Psoas muscle (tissue), 8 donors: ENCODE data around the gene PLCXD1. TPM values are rescaled to one million over a fixed set of nuclear protein-coding genes. Genes with fewer than 3 reads are reported as not detected.
A peak's percentile ranks its signal among the peaks of the same experiment; 100 is the strongest.

Experiments
- ATAC-seq, 4 donors: fragments of 200-7000 bp; cut with Tn5 transposase; one replicate each; pipeline ENCODE4 v1.9.1; 2020; ENCODE audit warnings: moderate library complexity in 3 of 4, mild to moderate bottlenecking in 2 of 4
- DNase-seq, 2 donors: peaks; one replicate each; pipeline ENCODE4 v3.0.0-alpha.2; 2020
- H3K27ac ChIP-seq: fragments of 200-600 bp; one replicate; pipeline ENCODE4 v1.8.0; 2022
- H3K27me3 ChIP-seq, 3 donors: fragments of 200-600 bp in 1 of 3; one replicate each; pipeline versions ENCODE4 v1.6.1 to v1.8.0; 2013 to 2022; ENCODE audit warnings: low read length in 2 of 3, mild to moderate bottlenecking in 2 of 3, moderate library complexity in 1 of 3; ENCODE audit not compliant: insufficient read depth in 3 of 3
- H3K36me3 ChIP-seq, 2 donors: fragments of 200-600 bp in 1 of 2; one replicate each; pipeline versions ENCODE4 v1.6.1 to v1.8.0; 2013 to 2022; ENCODE audit warnings: low read depth in 1 of 2, mild to moderate bottlenecking in 1 of 2, moderate library complexity in 1 of 2; ENCODE audit not compliant: insufficient read depth in 1 of 2
- H3K4me1 ChIP-seq: fragments of 200-600 bp; one replicate; pipeline ENCODE4 v1.8.0; 2022
- H3K4me3 ChIP-seq: fragments of 200-600 bp; one replicate; pipeline ENCODE4 v1.8.0; 2022; ENCODE audit warnings: mild to moderate bottlenecking
- H3K9me3 ChIP-seq: fragments of 200-600 bp; one replicate; pipeline ENCODE4 v1.8.0; 2022
- CTCF ChIP-seq: fragments of 200-600 bp; IDR thresholded peaks from one replicate; pipeline ENCODE4 v1.8.0; 2022; ENCODE audit warnings: antibody characterized with exemption
- WGBS, 3 donors: extraction: QIAGEN DNeasy Blood & Tissue Kit; methylation state at CpG; one replicate each; pipeline versions ENCODE4 v1.1.6 to v1.1.7; 2013; 5-methylcytosine and 5-hydroxymethylcytosine counted together
- intact Hi-C, 2 donors: fragments of 100-400 bp; cut with DNase I; formaldehyde crosslinking; loops; one replicate each; pipeline versions ENCODE4 v1.11.0 to v1.14.2; 2022
- polyA plus RNA-seq, 3 donors: library from polyadenylated mRNA; stranded (reverse); fragments of 200-250 nt; gene quantifications; one replicate each; pipeline ENCODE4 v1.2.3, GENCODE V29; 2013
- total RNA-seq, 4 donors: library from RNA; stranded (reverse); fragmentation: NEBNext Ultra II Directional in 2 of 4; extraction: Animal tissue kit (Norgen Biotek cat#: 25700) in 2 of 4; gene quantifications; one replicate each; pipeline versions ENCODE4 v1.2.1 to v1.2.4, GENCODE V29; 2021 to 2023
- donor health status: healthy with polysubstance abuse.
- donor health status: DM: no; HTN: no; CAD: no; lungs with moderate emphysema.
- donor health status: Bipolar disorder and iron deficiency.
- donor health status: healthy.
- donor health status: DM: yes; HTN: yes; CAD: no.
- donor health status: DM: no; HTN: no; CAD: no.
- donor health status: DM: no; HTN: no; CAD: no.
- donor health status: DM: yes; HTN: yes; CAD: no.

Gene PLCXD1
- total and polyA plus RNA-seq, 7 donors, result 0.89 to 16.3 (median 2.3) TPM

- H3K27ac ChIP-seq, result no peak overlapping the region
- TF ChIP-seq CTCF, result no peak
- 92 to 95% (median 94%) methylated on average over 52 to 54 of the region's 54 CpGs for WGBS, 3 donors
- intact Hi-C loops, result no loop called here
- DNase-seq (peak in 1 of 2 donors; percentile 52), ATAC-seq (no peak)
- no peak overlapping the region for H3K4me3 ChIP-seq
- peaks cover 7 to 73% of the 10 kb centered on the region in 2 donors for H3K36me3 ChIP-seq
- no peaks in the 10 kb centered on the region for H3K4me1 ChIP-seq
- H3K27me3 ChIP-seq, result no peaks in the 10 kb centered on the region
- no peaks in the 10 kb centered on the region for H3K9me3 ChIP-seq
Observed at GRCh38 chrX:312621-313331, 31.6 kb downstream of the PLCXD1 start.

DNA sequence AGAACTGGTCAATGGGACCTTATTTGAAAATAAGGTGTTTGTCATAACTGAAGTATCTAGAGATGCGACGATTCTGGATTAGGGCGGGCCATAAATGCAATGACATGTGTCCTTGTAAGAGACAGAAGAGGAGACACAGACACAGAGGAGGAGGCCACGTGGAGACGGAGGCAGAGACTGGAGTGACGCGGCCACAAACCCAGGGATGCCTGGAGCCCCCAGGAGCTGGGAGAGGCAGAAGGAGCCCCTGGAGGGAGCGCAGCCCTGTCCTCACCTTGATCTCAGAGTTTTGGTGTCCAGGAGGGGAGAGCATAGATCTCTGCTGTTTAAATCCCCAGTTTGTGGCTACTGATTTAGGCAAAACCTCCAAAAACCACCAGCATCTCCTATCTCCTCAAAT lies 32.4 kb downstream of the PLCXD1 start:
- no peak for TF ChIP-seq CTCF
- ATAC-seq (no peak), DNase-seq (peak in 1 of 2 donors; percentile 38)
- Histone ChIP-seq H3K4me1 (no peaks in the 10 kb centered on the region), H3K27me3 (no peaks in the 10 kb centered on the region), H3K27ac (no peak overlapping the region), H3K4me3 (no peak overlapping the region), H3K36me3 (peaks cover 7 to 65% of the 10 kb centered on the region in 2 donors), H3K9me3 (no peaks in the 10 kb centered on the region)
- WGBS, 3 donors, result 92 to 94% (median 92%) methylated on average over 8 of the region's 8 CpGs
- intact Hi-C loops, result no loop called here

DNA sequence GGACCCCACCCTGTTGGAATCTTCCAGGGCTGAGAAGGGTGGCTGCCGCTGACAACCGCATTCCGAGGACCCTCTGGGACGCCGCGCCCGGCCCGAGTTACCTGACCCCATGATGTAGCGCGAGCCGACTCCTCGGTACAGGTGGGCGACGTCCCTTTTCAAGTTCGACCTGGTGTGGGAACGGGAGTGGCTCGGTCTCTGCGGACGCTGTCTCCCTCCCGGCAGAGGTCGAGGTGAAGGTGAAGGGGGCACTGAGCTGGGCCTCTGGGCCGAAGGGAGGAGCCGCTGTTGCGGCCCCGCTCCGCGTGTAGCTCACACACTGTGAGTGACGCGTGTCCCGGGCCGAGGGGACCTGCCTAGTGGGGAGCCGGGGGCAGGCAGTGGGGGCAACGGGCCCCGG lies 32.9 kb downstream of the PLCXD1 start:
- TF ChIP-seq CTCF, result no peak
- H3K27ac ChIP-seq, result no peak overlapping the region
- H3K4me3 ChIP-seq, result no peak overlapping the region
- intact Hi-C loops, result no loop called here
- no peak for ATAC-seq
- no peaks in the 10 kb centered on the region for H3K9me3 ChIP-seq
- WGBS, 3 donors, result 96 to 97% (median 97%) methylated on average over 34 of the region's 34 CpGs
- H3K27me3 ChIP-seq, result no peaks in the 10 kb centered on the region
- peaks cover 7 to 60% of the 10 kb centered on the region in 2 donors for H3K36me3 ChIP-seq
- H3K4me1 ChIP-seq, result no peaks in the 10 kb centered on the region
- DNase-seq, result peak; percentile 11 to 41

GRCh38 chrX:314781-315595 lies 33.8 kb downstream of the PLCXD1 start:
- Histone ChIP-seq H3K4me3 (no peak overlapping the region), H3K4me1 (no peaks in the 10 kb centered on the region), H3K27me3 (no peaks in the 10 kb centered on the region), H3K9me3 (no peaks in the 10 kb centered on the region), H3K36me3 (peaks cover 7 to 56% of the 10 kb centered on the region in 2 donors), H3K27ac (no peak overlapping the region)
- ATAC-seq (no peak), DNase-seq (peak; percentile 1 to 51)
- no peak for TF ChIP-seq CTCF
- intact Hi-C loops, result loop anchor here in 1 of 2 donors (5.0 kb wide), 1 partner anchor 33 kb away; the partner anchor contains the start of gene PLCXD1
- 90 to 91% (median 90%) methylated on average over 51 of the region's 51 CpGs for WGBS, 3 donors
